Cardiac fibroblast (primary cell): Measurements from ENCODE around the gene ELAVL1.

Experiments used
- DNase-seq, 2 donors: peaks; one replicate each; pipeline versions ENCODE4 v3.0.0 to v3.0.0-alpha.2; 2010; ENCODE audit warnings: low read depth in 2 of 2
- H3K4me3 ChIP-seq, 2 donors: replicated peaks in 1 of 2; 1 replicate in 1 of 2; 2 replicates in 1 of 2; pipeline ENCODE4 v1.5.1; 2011; ENCODE audit warnings: low read depth in 2 of 2, low read length in 2 of 2, mild to moderate bottlenecking in 2 of 2, moderate library complexity in 1 of 2
- TF ChIP-seq, protein P1 (sequence below): IDR thresholded peaks from one replicate; pipeline ENCODE4 v1.5.1; 2011; ENCODE audit warnings: low read depth, mild to moderate bottlenecking, low read length, inconsistent platforms

Gene ELAVL1

DNA sequence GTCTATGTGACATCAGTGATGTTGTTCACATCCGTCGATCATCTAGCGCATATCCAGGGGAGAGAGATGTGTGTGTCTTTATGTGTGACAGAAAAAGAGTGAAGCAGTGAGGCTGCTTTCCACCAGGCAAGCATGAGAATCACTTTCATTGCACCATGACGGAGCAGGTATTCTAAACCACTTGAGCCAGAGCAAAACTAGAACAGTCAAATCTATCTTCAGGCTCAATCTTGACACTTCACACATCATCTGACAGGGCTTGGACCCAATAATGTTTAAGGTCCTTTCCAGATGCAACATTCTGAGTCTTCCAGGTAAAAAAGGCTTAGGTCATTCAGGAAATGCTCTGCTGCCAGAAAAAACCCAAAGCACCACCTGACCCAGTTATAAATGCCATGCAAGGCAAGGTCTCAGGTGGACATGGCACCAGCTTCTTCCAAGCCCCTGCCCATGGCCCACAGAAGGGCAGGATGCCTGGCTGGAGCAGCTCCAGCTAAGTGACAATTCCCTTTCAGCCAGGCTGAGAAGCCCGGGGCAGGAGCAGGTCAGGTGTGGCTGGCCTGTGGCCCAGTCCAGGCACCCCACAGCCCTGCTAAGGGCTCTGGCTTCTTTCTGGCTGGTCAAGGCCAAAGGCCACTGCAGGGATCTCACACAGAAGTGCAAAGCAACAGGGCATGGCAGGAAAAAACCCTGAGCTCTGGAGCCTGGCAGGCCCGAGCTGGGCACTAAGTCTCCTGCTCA lies 5.0 kb downstream of the ELAVL1 start:
- DNase-seq: no peak
- TF ChIP-seq, protein P1, sequence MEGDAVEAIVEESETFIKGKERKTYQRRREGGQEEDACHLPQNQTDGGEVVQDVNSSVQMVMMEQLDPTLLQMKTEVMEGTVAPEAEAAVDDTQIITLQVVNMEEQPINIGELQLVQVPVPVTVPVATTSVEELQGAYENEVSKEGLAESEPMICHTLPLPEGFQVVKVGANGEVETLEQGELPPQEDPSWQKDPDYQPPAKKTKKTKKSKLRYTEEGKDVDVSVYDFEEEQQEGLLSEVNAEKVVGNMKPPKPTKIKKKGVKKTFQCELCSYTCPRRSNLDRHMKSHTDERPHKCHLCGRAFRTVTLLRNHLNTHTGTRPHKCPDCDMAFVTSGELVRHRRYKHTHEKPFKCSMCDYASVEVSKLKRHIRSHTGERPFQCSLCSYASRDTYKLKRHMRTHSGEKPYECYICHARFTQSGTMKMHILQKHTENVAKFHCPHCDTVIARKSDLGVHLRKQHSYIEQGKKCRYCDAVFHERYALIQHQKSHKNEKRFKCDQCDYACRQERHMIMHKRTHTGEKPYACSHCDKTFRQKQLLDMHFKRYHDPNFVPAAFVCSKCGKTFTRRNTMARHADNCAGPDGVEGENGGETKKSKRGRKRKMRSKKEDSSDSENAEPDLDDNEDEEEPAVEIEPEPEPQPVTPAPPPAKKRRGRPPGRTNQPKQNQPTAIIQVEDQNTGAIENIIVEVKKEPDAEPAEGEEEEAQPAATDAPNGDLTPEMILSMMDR: no peak
- H3K4me3 ChIP-seq: no peak overlapping the region

DNA sequence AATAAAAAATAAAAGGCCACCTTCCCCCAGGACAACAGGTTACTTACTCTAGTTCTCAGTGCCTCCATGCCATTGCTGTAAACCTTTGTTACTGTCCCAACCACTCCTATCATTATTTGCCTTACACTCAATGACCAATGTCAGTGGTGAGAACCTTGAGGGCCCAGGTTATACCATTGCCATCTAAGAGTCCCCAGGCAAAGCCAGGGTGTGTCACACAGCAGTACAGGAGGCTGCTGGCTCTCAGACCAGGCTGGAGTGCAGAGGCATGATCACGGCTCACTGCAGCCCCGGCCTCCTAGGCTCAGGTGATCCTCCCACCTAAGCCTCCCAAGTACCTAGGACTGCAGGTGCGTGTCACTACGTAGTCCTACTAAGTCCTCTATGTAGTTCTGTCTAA lies 6.1 kb downstream of the ELAVL1 start:
- no peak overlapping the region for H3K4me3 ChIP-seq
- no peak for DNase-seq
- TF ChIP-seq, protein P1: no peak

DNA sequence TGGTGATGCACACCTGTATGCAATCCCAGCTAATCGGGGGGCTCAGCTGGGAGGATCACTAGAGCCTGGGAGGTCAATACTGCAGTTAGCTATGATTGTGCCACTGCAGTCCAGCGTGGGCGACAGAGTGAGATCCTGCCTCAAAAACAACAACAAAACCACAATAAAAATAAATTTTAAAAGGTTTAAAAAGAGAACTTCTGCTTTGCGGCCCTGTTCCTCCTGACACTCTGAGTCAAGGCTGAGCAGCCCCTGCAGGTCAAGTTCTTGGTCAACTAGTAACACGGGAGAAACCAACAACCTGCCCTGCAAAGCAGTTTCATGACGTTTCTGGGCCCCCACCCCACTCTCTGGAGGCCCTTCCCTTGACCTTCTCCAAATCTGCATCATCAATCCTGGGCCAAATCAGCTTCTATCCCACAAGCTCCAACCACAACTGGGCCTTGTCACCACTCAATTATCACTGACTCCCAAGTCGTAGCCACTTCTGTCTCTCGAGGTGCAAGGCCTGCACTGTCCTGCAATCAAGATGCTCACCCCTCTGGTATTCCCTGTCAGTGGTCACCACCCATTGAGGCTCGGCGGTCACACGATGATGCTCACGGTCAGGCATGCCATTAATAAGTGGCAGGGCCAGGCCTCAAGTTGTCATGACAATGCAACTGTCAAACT lies 7.5 kb downstream of the ELAVL1 start:
- no peak overlapping the region for H3K4me3 ChIP-seq
- TF ChIP-seq, protein P1: no peak
- DNase-seq: no peak

DNA sequence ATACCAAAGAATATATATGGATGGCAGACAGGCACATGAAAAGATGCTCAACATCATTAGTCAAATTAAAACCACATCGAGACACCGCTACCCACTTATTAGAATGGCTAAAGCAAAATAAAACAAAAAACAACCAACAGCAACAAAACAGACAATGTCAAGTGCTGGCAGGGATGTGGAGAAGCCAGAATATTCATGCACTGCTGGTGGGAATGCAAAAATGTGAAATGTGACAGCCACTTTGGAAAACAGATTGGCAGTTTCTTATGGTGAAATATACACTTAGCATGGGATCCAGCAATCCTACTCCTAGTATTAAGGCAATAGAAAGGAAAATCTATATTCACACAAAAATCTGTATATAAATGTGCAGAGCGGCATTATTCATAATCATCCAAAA lies 8.6 kb downstream of the ELAVL1 start:
- no peak overlapping the region for H3K4me3 ChIP-seq
- TF ChIP-seq, protein P1: no peak
- no peak for DNase-seq

DNA sequence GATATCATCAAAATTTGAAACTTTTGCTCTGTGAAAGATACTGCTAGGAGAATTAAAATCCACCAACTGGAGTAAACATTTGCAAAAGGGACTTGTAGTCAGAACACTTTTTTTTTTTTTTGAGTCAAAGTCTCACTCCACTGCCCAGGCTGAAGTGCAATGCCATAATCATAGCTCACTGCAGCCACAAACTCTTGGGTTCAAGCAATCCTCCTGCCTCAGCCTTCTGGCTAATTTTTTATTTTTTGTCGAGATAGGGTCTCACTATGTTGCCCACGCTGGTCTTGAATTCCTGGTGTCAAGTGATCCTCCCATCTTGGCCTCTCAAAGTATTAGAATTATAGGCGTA lies 9.7 kb downstream of the ELAVL1 start:
- DNase-seq: no peak
- no peak overlapping the region for H3K4me3 ChIP-seq
- TF ChIP-seq, protein P1: no peak

DNA sequence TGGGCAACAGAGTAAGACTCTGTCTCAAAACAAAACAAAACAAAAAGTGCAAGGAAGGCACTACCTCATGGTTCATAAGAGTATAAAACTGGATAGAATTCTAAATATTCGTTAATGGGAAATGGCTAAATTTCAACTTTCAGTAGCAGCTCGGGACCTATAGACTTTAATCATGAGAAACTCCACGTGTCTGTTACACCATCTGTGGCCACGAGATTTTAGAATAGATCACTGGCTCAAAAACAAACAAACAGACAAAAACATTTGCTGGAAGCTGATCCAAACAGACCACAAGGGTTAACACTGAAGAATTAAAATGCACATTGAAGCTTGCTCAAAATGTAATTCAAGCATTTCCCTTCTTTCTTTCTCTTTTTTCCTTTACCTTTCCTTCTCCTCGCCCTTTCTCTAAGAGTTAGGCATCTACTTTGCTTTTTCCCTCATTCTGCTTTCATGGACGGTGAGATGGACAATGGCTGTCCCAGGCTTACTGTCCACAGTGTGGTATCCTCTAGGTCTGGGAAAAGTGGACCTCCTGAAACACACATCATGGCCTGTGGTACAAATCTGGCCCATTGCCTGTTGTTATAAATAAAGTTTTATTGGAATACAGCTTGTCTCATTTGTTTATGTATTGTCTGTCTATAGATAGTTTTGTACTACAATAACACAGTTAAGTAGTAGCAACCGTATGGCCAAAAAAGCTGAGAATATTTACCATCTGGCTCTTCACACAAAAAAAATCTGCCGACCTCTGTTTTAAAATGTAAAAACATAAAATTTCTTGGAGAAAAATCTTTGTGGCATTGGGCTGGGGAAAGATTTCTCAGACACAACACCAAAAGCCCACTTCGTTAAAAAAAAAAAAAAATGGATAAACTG lies 10.3 kb downstream of the ELAVL1 start:
- no peak overlapping the region for H3K4me3 ChIP-seq

More for the DNA sequence above, 10.3 kb downstream of the ELAVL1 start:
- TF ChIP-seq, protein P1: no peak
- no peak for DNase-seq
